ENCODE measurements around the gene FGF18.

GRCh38 chr5:171412186-171412585 lies 7.3 kb upstream of the FGF18 start:
- TF ChIP-seq CTCF (IDR thresholded peaks at IDR 0.05) (no peak), POLR2A (IDR thresholded peaks at IDR 0.05) (no peak), POLR2AphosphoS5 (IDR thresholded peaks at IDR 0.05) (no peak)
